ENCODE data around the gene SLC41A3.

DNA sequence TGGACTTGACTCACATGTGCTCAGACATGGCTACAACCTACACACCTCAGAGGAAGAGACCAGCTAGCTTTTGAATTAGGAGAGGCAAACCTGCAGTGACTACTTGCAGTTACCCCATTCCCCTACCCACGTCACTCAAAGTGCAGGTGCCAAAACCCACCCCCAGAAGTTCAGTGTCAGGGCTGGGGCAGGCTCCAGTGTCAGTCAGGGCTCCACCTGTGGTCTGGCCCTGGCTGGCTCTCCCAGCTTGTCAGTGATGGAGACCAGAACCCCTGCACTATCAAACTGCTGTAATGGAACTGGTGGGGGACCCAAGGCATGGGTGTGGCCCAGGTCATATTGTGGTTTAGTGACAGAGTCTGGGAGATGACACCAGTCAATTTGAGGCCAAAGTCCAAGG lies 32.6 kb upstream of the SLC41A3 start:
- TF ChIP-seq, protein P1, sequence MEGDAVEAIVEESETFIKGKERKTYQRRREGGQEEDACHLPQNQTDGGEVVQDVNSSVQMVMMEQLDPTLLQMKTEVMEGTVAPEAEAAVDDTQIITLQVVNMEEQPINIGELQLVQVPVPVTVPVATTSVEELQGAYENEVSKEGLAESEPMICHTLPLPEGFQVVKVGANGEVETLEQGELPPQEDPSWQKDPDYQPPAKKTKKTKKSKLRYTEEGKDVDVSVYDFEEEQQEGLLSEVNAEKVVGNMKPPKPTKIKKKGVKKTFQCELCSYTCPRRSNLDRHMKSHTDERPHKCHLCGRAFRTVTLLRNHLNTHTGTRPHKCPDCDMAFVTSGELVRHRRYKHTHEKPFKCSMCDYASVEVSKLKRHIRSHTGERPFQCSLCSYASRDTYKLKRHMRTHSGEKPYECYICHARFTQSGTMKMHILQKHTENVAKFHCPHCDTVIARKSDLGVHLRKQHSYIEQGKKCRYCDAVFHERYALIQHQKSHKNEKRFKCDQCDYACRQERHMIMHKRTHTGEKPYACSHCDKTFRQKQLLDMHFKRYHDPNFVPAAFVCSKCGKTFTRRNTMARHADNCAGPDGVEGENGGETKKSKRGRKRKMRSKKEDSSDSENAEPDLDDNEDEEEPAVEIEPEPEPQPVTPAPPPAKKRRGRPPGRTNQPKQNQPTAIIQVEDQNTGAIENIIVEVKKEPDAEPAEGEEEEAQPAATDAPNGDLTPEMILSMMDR (IDR thresholded peaks at IDR 0.05): no peak
- TF ChIP-seq POLR2A (IDR thresholded peaks at IDR 0.05): no peak
